Mesothelial cell of epicardium (in vitro differentiated cells): ENCODE measurements around the gene TMEM234. TPM values are rescaled to one million over a fixed set of nuclear protein-coding genes. Genes with fewer than 3 reads are reported as not detected.

Experiments
- DNase-seq, 2 experiments: peaks; one replicate each; pipeline ENCODE4 v3.0.0; 2021; ENCODE audit warnings: low spot score in 2 of 2; ENCODE audit not compliant: unreplicated experiment in 2 of 2
- H3K27ac Mint-ChIP-seq: 2 replicates; pipeline ENCODE4 v1.8.0; 2021; ENCODE audit warnings: mixed read lengths
- H3K27me3 Mint-ChIP-seq: 2 replicates; pipeline ENCODE4 v1.8.0; 2021; ENCODE audit warnings: low read depth, mixed read lengths
- H3K36me3 Mint-ChIP-seq: 2 replicates; pipeline ENCODE4 v1.8.0; 2021; ENCODE audit warnings: mixed read lengths
- H3K4me1 Mint-ChIP-seq: 2 replicates; pipeline ENCODE4 v1.8.0; 2021; ENCODE audit warnings: mixed read lengths
- H3K4me3 Mint-ChIP-seq: 2 replicates; pipeline ENCODE4 v1.8.0; 2021; ENCODE audit warnings: mild to moderate bottlenecking, moderate library complexity, mixed read lengths
- H3K9me3 Mint-ChIP-seq: 2 replicates; pipeline ENCODE4 v1.8.0; 2021; ENCODE audit warnings: mixed read lengths
- total RNA-seq: library from RNA; stranded (reverse); gene quantifications from 3 replicates; pipeline ENCODE4 v1.2.1, GENCODE V29; 2021
- TF ChIP-seq, protein P1 (sequence below): fragments of 200-600 bp; sonication (generic); IDR thresholded peaks from one replicate; pipeline ENCODE4 v1.5.0; 2021; ENCODE audit warnings: antibody characterized with exemption; ENCODE audit not compliant: unreplicated experiment

The TMEM234 gene
- total RNA-seq, 1 donor from 2014 or later: 32.9 TPM

DNA sequence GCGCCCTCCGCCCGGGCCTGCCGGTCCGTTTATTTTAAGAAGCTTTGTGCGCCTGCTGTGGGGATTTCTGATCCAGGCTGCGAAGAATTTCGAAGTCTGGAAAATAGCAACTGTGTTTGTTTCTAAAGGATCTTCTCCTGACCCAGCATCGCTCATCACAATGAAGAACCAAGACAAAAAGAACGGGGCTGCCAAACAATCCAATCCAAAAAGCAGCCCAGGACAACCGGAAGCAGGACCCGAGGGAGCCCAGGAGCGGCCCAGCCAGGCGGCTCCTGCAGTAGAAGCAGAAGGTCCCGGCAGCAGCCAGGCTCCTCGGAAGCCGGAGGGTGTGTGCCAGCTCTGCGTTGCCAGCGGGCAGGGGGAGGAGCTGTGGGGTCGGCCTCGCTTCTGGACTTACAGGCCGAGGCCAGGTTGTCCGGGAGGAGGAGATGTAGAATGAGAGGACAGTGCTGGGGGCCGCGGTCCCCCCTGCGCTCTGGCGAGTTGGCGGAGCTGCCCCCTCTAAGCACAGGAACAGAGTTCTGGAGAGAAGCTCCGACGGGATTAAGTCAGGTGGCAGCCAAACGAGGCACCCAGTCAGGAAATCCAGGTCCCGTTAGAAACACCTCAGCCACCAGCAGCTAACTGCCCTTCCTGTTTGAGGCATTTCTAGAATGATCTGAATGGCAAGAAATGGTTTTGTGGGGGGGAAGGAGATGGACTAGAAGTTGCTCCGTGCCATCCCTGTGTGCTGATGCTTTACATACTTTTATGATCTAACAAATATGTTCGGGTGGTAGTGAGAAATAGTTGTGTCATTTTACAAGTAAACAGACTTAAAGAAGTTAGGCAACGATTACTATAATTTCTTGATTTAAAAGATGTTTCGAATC, 41.7 kb downstream of the TMEM234 start:
- Mint-ChIP-seq H3K4me3 (peak overlapping the region; percentile 83), H3K27me3 (no peaks in the 10 kb centered on the region), H3K4me1 (peaks cover 33% of the 10 kb centered on the region), H3K9me3 (no peaks in the 10 kb centered on the region), H3K36me3 (peaks cover 19% of the 10 kb centered on the region), H3K27ac (peak overlapping the region; percentile 97)
- DNase-seq: peak in 1 of 2 experiments; percentile 64
- TF ChIP-seq, protein P1, sequence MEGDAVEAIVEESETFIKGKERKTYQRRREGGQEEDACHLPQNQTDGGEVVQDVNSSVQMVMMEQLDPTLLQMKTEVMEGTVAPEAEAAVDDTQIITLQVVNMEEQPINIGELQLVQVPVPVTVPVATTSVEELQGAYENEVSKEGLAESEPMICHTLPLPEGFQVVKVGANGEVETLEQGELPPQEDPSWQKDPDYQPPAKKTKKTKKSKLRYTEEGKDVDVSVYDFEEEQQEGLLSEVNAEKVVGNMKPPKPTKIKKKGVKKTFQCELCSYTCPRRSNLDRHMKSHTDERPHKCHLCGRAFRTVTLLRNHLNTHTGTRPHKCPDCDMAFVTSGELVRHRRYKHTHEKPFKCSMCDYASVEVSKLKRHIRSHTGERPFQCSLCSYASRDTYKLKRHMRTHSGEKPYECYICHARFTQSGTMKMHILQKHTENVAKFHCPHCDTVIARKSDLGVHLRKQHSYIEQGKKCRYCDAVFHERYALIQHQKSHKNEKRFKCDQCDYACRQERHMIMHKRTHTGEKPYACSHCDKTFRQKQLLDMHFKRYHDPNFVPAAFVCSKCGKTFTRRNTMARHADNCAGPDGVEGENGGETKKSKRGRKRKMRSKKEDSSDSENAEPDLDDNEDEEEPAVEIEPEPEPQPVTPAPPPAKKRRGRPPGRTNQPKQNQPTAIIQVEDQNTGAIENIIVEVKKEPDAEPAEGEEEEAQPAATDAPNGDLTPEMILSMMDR: no peak

DNA sequence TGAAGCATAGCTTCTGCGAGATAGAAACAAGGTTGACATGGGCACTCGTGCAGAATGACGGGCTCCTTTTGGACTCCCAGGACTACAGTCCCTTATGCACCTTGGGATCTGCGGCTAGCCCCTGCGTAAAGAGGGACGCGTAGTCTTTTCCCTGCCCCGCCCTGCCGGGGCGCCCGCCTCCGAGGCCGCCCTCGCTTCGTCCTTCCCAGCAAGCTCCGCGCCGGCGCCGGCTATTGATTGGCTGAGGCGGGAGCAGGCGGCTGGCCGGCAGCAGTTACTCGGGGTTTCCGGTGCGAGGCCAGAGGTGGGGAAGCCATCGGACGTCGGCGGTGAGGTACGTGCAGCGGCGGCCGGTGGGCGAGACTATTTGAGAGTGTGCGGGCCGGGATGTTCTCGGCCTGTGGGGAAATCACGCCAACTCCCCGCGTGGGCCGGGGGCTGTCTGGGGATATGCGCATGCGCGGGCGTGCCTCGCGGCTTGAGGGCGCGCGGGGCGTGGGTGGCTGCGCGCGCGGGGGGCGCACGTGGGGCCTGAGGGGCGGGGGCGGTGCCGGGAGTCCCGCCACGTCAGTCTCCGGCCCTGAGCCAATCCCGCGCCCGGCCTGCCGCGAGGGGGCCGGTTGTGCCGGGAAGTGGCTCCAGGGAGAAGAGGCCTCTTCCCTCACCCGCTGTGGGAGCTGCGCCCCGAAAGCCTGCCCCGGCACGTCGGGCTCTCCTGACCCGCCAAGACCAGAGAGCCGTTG, 42.5 kb downstream of the TMEM234 start, which contains the start of gene TXLNA:
Gene TXLNA (plus strand): TSS at position 233 of the 743 bp plus-strand sequence. CDS start 671 bp downstream, outside the sequence.
- Mint-ChIP-seq H3K4me3 (peak within 1 kb of the TSS; percentile 83), H3K27me3 (no peaks in the 10 kb centered on the region), H3K36me3 (peaks cover 14% of the 10 kb centered on the region), H3K4me1 (peaks cover 33% of the 10 kb centered on the region), H3K27ac (peak within 1 kb of the TSS; percentile 97), H3K9me3 (no peaks in the 10 kb centered on the region)
- TF ChIP-seq, protein P1: no peak
- DNase-seq: peak; percentile 79 to 88

DNA sequence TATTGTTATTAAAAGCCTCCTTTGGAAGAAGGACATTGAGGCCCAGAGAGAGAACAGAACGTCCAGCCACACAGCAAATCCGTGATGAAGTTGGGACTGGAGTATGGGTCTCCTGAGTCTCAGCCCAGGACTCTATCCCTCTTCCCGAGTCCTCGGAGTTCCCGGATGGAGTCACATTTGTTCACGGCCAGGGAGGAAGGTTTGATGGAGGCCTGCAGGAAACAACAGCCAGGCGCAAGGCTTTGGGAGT, 43.0 kb downstream of the TMEM234 start:
- peaks cover 30% of the 10 kb centered on the region for H3K4me1 Mint-ChIP-seq
- TF ChIP-seq, protein P1: no peak
- peaks cover 12% of the 10 kb centered on the region for H3K36me3 Mint-ChIP-seq
- no peak for DNase-seq
- H3K9me3 Mint-ChIP-seq: no peaks in the 10 kb centered on the region
- peak overlapping the region; percentile 97 for H3K27ac Mint-ChIP-seq
- H3K27me3 Mint-ChIP-seq: no peaks in the 10 kb centered on the region
- peak overlapping the region; percentile 79 for H3K4me3 Mint-ChIP-seq

DNA sequence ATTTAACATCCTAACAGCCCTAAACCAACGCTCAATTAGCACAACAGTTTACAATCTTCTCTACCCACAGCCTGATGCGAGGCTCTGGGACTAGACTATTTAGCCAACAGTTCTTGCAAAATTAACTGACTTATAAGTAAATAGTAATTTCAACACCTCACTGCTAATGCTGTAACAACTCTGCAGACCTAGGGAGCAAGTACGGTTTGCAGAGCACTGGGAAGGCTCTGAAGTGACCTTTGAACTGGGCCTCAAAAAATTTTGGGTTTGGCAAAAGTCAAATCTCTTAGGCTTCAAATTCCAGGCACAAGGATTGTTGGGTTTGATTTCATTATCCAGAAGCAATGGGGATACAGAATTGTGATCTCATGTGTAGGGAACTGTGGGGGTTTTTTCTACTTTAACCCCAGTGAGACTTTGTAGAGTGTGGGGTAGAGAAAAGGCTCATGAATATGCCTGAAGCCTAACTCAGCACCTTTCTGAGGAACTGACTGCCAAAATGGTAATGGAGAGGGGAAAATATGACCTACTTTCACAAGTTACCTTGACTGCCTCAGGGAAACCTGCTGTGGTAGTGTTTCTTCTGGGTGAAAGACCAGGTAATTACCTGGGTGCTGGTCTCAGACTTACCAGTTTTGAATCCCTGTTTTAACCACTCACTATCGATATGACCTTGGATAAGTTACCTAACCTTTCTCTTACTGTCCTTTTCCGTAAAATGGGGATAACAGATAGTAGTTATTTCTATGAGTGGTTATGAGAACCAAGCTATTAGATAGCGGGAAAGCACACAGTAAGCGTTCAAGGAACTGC, 43.6 kb downstream of the TMEM234 start:
- DNase-seq: no peak
- H3K27me3 Mint-ChIP-seq: no peaks in the 10 kb centered on the region
- peaks cover 26% of the 10 kb centered on the region for H3K4me1 Mint-ChIP-seq
- peaks cover 10% of the 10 kb centered on the region for H3K36me3 Mint-ChIP-seq
- H3K9me3 Mint-ChIP-seq: no peaks in the 10 kb centered on the region
- peak overlapping the region; percentile 79 for H3K4me3 Mint-ChIP-seq
- peak overlapping the region; percentile 97 for H3K27ac Mint-ChIP-seq
- TF ChIP-seq, protein P1: no peak

DNA sequence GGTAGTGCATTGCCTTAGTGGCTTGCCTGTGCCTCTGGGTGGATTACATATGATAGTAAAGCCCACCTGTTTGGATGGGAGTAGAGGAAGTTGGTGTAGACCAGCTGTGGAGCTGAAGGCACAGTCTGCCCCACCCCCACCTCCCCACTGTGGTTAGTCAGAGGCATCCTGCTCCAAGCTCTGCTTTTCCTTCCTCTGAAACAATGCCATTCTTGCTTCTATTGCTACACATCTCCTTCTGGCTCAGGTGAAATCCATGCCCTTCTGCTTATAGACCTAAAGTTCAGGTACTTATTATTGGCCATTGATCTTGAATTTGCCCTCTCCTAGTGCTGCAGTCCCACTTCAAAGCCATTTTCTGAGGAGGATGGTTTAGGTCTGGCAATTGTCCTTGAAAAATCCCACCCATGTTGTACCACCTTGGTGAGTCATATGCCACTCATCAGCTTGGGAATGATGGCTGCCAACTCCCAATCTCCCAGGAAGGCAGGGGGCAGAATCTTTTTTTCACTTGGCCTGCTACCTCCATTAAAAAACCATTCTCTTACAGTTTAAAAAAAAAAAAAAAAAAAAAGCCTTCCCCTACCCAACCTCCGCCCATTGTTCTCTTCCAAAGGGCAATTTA, 49.4 kb downstream of the TMEM234 start:
- no peak overlapping the region for H3K4me3 Mint-ChIP-seq
- no peaks in the 10 kb centered on the region for H3K9me3 Mint-ChIP-seq
- peaks cover 39% of the 10 kb centered on the region for H3K36me3 Mint-ChIP-seq
- H3K4me1 Mint-ChIP-seq: no peaks in the 10 kb centered on the region
- DNase-seq: no peak
- TF ChIP-seq, protein P1: no peak
- H3K27ac Mint-ChIP-seq: no peak overlapping the region
- H3K27me3 Mint-ChIP-seq: no peaks in the 10 kb centered on the region
